ENCODE results near the gene FN3K.

DNA sequence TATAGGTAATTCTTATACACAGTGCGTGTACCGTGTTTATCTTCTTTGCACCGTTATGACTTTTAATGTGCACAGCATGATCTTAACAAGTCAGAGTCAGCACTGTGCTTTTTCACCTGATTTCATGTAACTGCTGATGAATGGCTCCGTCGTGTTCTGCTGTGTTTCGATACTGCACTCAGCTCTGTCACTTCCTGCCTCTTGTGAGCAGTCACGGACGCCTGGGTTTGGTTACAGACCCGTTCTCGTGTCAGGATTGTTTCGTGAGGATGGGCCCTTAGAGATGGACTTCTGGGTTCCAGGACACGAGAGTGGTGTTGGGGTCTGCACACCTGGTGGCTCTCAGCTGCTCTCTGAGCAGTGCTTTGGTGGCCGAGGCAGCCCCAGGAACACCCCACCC lies 41.0 kb downstream of the FN3K start:
- TF ChIP-seq, protein P1, sequence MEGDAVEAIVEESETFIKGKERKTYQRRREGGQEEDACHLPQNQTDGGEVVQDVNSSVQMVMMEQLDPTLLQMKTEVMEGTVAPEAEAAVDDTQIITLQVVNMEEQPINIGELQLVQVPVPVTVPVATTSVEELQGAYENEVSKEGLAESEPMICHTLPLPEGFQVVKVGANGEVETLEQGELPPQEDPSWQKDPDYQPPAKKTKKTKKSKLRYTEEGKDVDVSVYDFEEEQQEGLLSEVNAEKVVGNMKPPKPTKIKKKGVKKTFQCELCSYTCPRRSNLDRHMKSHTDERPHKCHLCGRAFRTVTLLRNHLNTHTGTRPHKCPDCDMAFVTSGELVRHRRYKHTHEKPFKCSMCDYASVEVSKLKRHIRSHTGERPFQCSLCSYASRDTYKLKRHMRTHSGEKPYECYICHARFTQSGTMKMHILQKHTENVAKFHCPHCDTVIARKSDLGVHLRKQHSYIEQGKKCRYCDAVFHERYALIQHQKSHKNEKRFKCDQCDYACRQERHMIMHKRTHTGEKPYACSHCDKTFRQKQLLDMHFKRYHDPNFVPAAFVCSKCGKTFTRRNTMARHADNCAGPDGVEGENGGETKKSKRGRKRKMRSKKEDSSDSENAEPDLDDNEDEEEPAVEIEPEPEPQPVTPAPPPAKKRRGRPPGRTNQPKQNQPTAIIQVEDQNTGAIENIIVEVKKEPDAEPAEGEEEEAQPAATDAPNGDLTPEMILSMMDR (IDR thresholded peaks at IDR 0.05; ENCODE audit: insufficient read depth, low read length, poor library complexity, severe bottlenecking) = no peak
- no peak for TF ChIP-seq EZH2phosphoT487 (conservative IDR thresholded peaks at IDR 0.05; ENCODE audit: low read length)
